ENCODE measurements around the gene NRP1. TPM values are rescaled to one million over a fixed set of nuclear protein-coding genes. Genes with fewer than 3 reads are reported as not detected.

The NRP1 gene
- total RNA-seq, 2 donors from 2014 or later: 110 to 121 TPM

DNA sequence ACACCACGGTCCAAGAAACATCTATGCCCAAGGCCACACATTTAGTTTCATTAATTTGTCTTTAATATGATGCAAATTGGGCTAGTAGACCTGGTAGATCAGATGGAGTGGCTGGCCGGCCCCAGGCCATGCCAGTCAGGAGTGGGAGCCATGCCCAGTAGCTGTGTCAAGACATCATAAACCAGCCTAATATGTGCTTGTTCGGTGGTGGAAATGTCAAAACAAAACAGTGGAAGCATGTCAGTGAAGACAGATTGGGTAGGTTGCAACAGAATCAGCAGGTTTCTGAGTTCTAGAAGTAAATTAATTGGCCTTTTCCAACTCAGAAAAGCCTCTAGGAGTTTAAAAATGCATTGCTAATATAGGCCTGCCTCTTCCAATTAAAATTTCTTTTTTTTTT is 124.7 kb downstream of the NRP1 start:
- intact Hi-C loops (cut with DNase I): loop anchor here in 1 of 2 donors (10.0 kb wide), 1 partner anchor 105 kb away; no protein-coding TSS in a partner anchor
- no peak for ATAC-seq
- no peak for DNase-seq

DNA sequence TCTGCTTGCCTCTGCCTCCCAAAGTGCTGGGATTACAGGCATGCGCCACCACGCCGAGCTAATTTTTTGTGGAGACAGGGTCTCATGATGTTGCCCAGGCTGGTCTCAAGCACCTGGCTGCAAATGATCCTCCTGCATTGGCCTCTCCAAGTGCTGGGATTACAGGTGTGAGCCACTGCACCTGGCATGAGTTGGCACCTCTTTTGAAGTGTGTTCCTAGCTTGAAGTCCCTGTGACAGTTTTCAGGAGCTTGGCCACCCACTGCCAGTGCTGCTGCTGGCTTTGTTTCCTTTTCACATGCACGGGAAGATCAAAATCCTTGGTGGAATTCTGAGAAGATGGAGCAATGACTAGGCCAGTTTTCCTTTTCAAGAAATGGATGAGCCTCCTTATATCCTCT is 126.3 kb downstream of the NRP1 start:
- no peak for DNase-seq
- ATAC-seq: no peak
- intact Hi-C loops (cut with DNase I): loop anchor here in 1 of 2 donors (10.0 kb wide), 1 partner anchor 107 kb away; no protein-coding TSS in a partner anchor

DNA sequence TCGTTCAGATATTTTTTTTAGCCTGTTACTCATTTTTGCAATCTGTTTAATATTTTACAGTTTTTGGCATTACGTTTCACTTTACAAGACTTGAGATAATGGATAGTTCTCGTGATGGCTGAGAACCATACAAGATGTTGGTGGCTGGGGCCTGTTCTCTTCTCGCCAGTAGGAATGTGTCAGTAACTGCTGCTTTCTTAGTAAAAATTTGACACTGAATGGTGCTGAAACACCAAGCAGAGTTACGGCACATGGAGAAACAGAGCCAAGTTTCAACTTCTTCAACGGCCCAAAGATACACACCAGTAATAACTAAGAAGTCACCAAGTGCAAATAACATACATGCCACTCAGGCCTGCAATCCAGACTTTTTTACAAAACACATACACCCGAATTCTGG is 130.4 kb downstream of the NRP1 start:
- ATAC-seq (peak; percentile 42 to 74), DNase-seq (no peak)
- intact Hi-C loops (cut with DNase I): loop anchor here in 1 of 2 donors (10.0 kb wide), 1 partner anchor 111 kb away; no protein-coding TSS in a partner anchor

DNA sequence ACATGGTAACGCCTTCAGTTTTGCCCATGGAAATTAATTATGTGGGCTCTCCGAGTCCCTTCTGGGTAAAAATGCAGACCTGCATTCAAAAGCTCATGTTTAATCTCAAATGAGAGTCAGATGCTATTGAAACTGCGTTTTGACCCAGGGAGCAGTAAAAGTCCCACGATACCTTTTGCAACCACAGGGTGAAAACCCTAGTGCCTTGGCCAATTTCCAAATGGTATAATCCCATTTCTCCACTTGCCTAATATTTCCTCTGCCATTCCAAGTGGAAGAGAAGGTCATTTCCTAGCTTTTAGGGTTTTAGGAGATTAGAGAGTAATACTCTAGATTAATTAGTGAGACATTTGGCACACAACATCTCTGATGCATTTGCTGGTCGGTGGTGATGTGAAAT is 132.5 kb downstream of the NRP1 start:
- intact Hi-C loops (cut with DNase I): loop anchor here in 1 of 2 donors (10.0 kb wide), 1 partner anchor 113 kb away; no protein-coding TSS in a partner anchor
- ATAC-seq (no peak), DNase-seq (no peak)

DNA sequence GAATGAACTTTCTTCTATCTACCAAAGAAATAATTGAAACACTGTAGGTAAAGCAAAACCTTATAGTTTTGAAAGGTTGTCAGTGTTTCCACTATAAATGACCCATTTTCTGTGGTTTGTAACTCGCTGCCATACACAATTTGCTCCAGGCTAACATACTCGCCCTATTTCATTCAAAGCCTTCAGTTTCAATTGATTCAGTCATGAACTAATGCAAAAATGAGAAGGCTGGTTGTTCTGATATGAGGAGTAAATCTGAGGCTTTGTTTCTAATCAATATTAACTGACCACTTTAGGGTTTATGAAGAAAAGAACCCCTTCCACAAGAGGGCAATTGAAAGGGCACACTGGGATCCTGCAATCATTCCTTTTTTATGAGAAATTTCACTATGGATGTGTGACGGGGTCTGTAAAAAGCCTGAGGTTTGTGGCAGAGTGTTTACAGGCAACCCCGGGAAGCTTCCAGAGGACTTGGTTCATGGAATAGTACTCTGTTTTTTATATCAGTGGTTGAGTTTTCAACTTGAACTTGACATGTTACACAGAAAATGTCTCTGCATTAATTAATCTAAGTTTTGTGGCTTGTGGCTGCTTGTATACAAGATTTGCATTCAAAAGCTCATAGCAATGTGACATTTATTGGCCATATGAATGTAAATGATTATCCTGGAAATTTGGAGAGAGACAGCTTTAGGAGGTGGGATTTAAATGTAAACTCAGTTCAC is 133.2 kb downstream of the NRP1 start:
- no peak for ATAC-seq
- intact Hi-C loops (cut with DNase I): loop anchor here in 1 of 2 donors (10.0 kb wide), 1 partner anchor 114 kb away; no protein-coding TSS in a partner anchor
- no peak for DNase-seq

DNA sequence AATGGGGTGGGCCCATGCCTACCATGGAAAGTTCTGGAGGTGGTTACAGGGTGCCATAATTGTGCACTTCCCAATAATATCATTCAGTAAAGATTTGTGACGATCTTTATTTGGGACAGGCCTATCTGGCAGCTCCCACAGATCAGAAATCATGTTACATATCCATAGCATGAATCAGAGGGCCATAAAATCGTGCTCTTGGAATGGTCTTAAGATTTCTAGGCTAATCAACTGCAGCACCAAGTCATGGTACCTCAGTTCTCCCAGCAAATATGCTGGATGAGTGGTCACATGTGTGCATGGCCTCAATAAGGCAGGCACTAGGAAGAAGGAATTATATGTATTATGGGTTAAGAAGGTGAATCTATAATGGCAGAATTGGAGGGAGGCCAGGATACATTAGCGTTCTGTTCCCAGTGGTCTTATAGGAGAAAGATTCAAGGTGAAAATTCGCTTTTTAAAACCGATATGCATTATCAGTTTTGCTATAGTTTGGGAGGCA is 134.7 kb downstream of the NRP1 start:
- DNase-seq (no peak), ATAC-seq (no peak)
- intact Hi-C loops (cut with DNase I): loop anchor here in 1 of 2 donors (10.0 kb wide), 2 partner anchors 115 to 1445 kb away; no protein-coding TSS in a partner anchor

DNA sequence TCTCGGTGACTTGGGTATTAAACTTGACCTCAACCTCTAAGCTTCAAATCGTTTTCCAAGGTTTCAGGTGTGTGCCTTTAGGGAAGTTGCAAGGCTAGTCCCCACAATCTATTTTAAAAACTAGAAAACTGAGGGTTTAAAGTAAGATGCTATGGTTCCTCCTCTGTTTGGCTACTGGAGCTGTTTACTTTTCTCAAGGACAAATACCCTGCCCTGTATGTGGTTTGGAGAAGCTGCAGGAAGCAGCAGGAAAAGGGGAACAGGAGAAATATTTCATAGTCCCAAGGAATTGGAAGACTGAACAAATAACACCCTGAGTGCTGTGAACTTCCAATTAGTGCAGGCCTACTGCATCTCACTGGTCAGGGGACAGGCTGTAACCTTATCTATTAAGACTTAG is 135.9 kb downstream of the NRP1 start:
- ATAC-seq: no peak
- DNase-seq: no peak
- intact Hi-C loops (cut with DNase I): loop anchor here in 1 of 2 donors (10.0 kb wide), 1 partner anchor 1446 kb away; no protein-coding TSS in a partner anchor

DNA sequence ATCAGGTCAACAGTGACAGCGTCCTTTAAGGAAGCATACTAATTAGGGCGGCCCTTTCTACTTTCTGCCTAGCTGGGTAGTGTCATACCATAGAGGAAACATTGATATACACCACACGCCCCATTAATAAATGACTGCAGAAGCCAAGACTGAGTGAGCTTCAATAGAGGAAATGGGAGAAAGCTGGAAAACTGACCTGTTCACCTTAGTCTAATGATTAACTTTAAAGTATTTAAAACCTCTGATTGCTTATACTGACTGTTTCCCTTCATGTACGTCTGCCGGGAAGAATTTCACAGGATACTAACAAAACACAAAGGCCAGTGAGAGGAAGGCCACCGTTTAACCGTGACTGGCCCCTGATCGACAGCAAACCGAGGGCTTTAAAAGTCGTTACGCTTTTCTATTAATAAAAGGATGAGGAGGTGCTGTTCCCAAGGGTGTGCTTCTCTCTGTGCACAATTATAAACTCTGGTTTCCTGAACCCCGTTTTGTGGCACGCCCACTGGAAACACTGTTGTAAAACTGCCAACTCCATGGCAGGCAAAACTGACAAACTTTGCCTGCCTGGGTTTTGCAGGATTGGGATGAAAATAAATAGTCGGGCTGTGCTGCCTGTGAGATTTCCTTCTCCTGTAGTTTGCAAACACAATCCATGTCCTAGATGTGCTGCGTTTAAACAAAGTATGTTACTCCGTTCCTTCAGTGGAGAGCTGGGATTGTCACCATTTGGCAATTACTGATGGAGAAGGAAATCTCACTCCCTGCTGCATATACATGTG is 137.6 kb downstream of the NRP1 start:
- ATAC-seq (peak in 1 of 2 donors; percentile 25), DNase-seq (peak; percentile 36)
- intact Hi-C loops (cut with DNase I): loop anchor here in 1 of 2 donors (10.0 kb wide), 1 partner anchor 1448 kb away; no protein-coding TSS in a partner anchor

DNA sequence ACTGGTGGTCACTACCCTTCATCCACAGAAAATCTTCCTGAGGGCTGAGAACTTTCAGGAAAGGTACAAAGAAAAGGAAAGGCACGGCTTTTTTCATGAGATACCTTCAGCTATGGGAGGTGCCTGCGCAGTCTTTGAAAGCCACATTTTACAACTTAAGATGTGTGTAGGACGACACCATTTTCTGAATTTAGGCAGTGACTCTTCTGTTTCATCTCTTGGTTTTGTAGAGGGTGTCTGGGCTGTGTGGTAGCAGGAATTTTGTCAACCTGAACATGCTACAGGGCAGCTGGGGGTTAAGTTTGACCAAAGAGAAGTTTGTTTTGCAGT is 138.1 kb downstream of the NRP1 start:
- intact Hi-C loops (cut with DNase I): loop anchor here in 1 of 2 donors (10.0 kb wide), 1 partner anchor 1448 kb away; no protein-coding TSS in a partner anchor
- no peak for ATAC-seq
- DNase-seq: no peak

DNA sequence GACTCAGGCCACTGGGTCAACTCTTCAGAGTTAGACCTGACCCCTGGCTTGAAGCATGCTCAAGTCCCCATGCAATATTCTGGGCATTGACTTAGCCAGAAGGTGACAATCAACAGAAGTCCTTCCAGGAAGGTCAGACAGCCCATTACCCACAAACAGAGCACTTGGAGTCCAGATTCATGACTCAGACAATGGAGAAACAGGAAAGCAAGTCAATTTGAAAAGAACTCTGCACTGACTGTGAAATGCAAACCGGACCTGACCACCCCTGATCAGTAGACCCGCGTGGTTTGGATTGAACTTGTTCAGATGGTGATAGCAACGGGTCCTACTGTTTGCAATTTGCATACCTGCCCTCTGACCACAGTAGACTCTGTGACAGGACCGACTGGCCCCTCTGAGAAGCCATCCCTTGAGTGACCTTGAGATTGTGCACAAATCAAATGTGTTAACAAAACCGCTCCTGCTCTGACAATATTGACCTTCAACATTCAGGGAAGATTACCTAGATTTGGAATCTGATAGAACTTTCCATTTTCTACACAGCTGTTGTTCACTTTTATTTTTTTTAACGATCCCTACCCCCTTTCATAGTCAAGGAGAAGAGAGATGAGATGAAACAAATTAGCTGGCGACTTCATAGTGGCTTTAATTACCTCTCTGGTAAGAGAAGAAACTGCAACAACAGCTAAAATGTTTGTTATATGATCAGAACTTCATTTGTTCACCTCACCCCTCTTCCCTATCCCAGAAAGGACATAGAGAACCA is 138.7 kb downstream of the NRP1 start:
- intact Hi-C loops (cut with DNase I): loop anchor here (2.0 to 10.0 kb wide), 2 partner anchors 137 to 1449 kb away; no protein-coding TSS in a partner anchor
- DNase-seq (no peak), ATAC-seq (no peak)

DNA sequence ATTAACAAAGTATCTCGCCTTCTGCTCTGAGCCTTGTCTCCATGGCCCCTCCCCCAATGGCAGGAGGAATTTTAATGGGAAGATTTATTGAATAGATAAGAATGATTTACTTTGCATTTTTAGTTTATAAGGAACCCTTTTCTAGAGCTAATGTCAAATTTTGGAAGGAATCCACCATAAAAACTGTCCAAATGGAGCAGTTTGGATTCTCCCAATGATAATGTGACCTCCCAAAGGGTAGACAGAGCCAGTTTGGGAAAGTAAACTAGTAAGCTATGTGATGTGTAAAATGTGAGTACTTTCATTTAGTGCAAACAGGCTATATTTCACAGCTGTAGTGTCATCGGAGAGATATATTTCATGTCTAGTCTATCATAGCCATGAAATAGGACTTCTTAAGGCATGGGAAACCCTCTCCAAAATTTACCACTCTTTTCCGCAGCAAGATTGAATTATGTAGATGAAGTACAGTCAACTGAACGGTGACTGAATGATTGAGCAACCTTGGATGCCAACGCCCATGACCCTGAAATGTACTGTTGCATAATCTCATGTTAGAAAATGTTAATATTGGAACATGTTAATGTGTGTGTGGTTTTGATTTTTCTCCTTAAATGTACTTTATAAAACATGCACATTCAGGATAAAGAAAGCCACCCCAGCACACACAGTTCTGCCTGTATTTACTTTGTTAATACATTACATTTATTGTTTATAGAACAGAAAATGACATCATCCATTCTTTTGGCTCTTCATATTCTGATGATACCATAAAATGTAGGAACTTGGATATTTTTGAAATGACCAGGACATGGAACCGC is 140.6 kb downstream of the NRP1 start:
- intact Hi-C loops (cut with DNase I): loop anchor here (2.0 to 10.0 kb wide), 4 partner anchors 123 to 1451 kb away; no protein-coding TSS in a partner anchor
- no peak for DNase-seq

DNA sequence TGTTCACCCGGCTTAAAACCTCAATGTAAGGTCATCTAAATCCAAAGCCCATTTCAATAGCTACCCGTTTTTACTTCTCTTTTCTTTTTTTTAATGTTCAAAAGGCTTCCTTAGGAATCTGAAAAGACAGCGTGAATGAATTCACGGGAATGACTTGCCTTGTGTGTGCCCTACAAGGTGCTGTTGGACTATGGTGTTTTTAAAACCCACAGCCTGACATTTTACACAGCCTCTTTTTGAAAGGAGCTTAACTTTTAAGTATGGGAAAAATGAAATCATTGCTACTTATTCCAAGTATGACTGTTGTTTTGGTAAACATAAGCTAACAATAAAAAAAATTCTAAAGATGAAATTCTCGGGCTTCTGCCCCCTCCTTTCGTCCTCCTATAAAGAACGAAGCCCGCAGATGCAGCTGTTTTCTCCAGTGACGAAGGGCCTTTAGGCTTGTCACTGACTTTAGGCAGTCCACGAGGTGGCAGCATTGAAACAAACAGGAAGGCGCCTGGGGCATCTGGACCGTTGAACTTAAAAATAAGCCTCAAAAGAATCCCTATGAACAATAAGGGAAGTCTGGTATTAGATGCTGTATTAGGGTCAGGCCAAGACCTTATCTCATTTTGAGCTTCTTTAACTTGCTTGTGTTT is 141.3 kb downstream of the NRP1 start:
- ATAC-seq (peak; percentile 87 to 88), DNase-seq (peak; percentile 88)
- intact Hi-C loops (cut with DNase I): loop anchor here (5.0 to 10.0 kb wide), 3 partner anchors 124 to 1452 kb away; no protein-coding TSS in a partner anchor

More for the DNA sequence above, 140.6 kb downstream of the NRP1 start:
- peak in 1 of 2 donors; percentile 45 for ATAC-seq

DNA sequence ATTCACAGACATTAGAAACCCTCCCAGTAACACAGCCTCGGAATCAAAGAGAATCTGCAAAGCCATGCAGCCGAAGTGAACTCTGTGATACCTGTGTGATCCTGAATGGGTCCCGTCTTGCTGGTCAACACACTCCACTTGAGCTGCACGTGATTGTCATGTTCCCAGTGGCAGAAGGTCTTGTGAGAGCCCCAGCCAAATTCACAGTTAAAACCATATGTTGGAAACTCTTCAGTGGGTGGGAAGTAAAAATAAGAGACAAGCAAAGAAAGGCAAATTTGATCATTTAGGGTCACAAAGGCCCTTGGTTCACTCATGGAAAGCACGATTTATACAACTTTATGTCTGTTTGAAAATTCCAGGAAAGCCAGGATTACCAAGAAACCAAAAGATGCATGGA is 142.3 kb downstream of the NRP1 start:
- no peak for ATAC-seq
- intact Hi-C loops (cut with DNase I): loop anchor here (5.0 to 10.0 kb wide), 3 partner anchors 125 to 1453 kb away; no protein-coding TSS in a partner anchor
- DNase-seq: no peak

DNA sequence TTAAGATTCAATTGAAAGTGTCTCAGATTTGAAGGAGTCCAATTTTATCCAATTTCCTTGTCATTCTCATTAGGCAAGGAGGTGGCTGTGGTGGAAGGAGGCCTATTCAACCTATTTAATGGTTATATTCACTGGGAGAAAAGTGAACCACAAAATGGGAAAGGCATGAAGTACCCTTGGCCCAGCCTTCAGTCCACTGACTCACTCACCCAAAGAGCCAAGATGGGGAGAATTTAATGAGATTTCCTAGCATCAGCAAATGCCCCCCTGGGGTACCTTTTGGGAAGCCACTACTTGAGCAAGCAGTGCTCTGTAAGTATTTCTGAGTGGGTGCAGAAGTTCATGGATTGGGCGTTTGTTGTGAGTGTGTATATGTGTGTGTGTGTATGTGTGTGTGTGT is 144.1 kb downstream of the NRP1 start:
- DNase-seq: no peak
- intact Hi-C loops (cut with DNase I): loop anchor here (5.0 to 10.0 kb wide), 3 partner anchors 127 to 1454 kb away; no protein-coding TSS in a partner anchor
- no peak for ATAC-seq

DNA sequence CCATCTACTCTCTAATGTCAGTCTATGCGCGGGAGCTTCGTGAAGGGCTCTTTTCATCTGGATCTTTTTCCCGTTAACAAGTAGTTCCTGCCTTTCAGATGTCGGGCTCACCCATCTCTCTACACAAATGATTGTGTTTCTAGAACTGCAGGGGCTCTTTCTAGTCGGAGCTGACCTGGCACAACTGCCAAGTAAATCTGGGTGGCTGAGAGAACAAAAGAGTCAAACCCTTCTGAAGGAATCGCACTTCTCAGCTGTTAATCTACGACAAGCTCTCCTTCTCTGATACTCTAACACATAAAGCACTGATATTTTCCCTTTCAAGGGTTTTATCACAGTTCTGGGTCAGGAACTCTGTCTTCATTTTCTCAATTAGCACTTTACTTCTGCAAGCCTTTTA is 144.7 kb downstream of the NRP1 start:
- intact Hi-C loops (cut with DNase I): loop anchor here (5.0 to 10.0 kb wide), 3 partner anchors 127 to 1455 kb away; no protein-coding TSS in a partner anchor
- DNase-seq: no peak
- ATAC-seq: no peak

DNA sequence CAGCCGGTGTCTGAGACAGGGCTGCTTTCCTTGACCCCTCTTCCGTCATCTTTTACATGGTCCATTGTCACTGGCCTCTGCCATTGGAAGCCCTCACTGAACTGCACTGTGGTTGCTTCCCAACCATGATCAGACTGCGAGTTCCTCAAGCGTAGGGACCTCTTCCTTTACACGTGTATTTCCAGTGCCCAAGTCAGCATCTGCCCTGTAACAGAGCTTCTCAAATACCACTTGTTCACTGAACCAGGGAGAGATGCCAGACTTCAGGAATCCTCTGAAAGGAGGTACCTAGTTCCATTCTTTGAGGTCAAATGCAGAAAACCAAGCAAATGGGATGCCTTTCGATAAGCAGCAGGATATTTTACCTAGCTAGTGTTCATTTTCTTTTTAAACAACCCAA is 145.1 kb downstream of the NRP1 start:
- intact Hi-C loops (cut with DNase I): no loop called here
- DNase-seq: no peak
- ATAC-seq: no peak

DNA sequence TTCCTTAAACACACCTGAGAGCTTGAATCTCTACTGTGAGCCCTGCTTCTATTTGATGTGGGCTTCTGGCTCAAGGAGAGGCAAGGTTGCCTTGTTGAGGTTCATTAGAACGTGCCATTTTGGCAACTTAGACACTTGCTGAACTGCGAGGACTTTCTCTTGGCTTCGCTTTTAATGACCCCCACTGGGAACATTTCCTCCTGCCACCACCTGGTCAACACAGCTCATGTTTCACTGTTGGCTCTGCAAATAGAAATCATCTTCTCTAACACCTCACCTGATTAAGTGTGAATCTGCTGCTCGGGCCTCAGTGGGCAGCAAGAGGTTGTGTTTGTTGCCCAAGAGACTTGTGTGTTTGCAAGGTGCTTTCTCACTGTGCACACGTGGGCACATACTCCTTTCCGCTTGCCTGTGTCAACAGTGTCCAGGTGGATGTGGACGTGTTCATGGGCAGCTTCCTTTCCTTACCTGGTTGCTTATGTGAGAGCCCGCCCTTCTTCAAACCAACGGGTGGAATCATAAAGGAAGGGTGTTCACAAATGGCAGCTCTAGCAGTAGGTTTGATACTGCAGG is 147.0 kb downstream of the NRP1 start:
- DNase-seq: no peak
- intact Hi-C loops (cut with DNase I): no loop called here
- ATAC-seq: no peak

Measured in left cardiac atrium (tissue), 4 donors.